Putamen (tissue), 1 donor: ENCODE results near the gene TLR8.

ENCODE experiments used
- DNase-seq: peaks from one replicate; pipeline ENCODE4 v3.0.0-alpha.2; 2016; ENCODE audit warnings: low spot score

Gene TLR8

GRCh38 chrX:12966151-12966550 is 59.7 kb downstream of the TLR8 start:
- DNase-seq = no peak

- DNase-seq = no peak
These were observed 61.5 kb downstream of the TLR8 start for GRCh38 chrX:12967711-12968465.

GRCh38 chrX:12970691-12971202 is 64.3 kb downstream of the TLR8 start:
- no peak for DNase-seq

- no peak for DNase-seq
These were observed 65.0 kb downstream of the TLR8 start for GRCh38 chrX:12971282-12972003.

- DNase-seq = no peak
These were observed 65.8 kb downstream of the TLR8 start for GRCh38 chrX:12972243-12972642.
